Neural crest cell (in vitro differentiated cells): ENCODE measurements around the gene STPG2. TPM values are rescaled to one million over a fixed set of nuclear protein-coding genes. Genes with fewer than 3 reads are reported as not detected.
A peak's percentile ranks its signal among the peaks of the same experiment; 100 is the strongest.

Experiments
- DNase-seq: peaks from one replicate; pipeline ENCODE4 v3.0.0; 2021; ENCODE audit warnings: low read depth, mixed read lengths, low spot score
- H3K27ac Mint-ChIP-seq: one replicate; pipeline ENCODE4 v1.8.0; 2021; ENCODE audit warnings: mild to moderate bottlenecking, mixed read lengths; ENCODE audit not compliant: unreplicated experiment
- H3K27me3 Mint-ChIP-seq: 2 replicates; pipeline ENCODE4 v1.8.0; 2021; ENCODE audit warnings: low read depth, mild to moderate bottlenecking, mixed read lengths
- H3K36me3 Mint-ChIP-seq: 2 replicates; pipeline ENCODE4 v1.8.0; 2021; ENCODE audit warnings: low read depth, mild to moderate bottlenecking, mixed read lengths
- H3K4me1 Mint-ChIP-seq: 2 replicates; pipeline ENCODE4 v1.8.0; 2021; ENCODE audit warnings: mixed read lengths
- H3K4me3 Mint-ChIP-seq: one replicate; pipeline ENCODE4 v1.8.0; 2021; ENCODE audit warnings: mild to moderate bottlenecking, mixed read lengths
- H3K9me3 Mint-ChIP-seq: 2 replicates; pipeline ENCODE4 v1.8.0; 2021; ENCODE audit warnings: mixed read lengths
- long read RNA-seq: library from polyadenylated mRNA; unstranded; transcript quantifications from one replicate; pipeline ENCODE4 v2.0.0, GENCODE V29; 2020
- total RNA-seq: library from RNA; stranded (reverse); gene quantifications from 2 replicates; pipeline ENCODE4 v1.2.1, GENCODE V29; 2021
- TF ChIP-seq, protein P1 (sequence below): fragments of 200-600 bp; sonication (generic); conservative IDR thresholded peaks from 2 replicates; pipeline ENCODE4 v1.5.0; 2021; ENCODE audit warnings: antibody characterized with exemption, mild to moderate bottlenecking

STPG2 gene
- 0.21 and 0.23 TPM in 2 replicates for total RNA-seq
- long read RNA-seq = 0 reads

GRCh38 chr4:98143001-98143899, at the start of gene STPG2:
TSS of gene STPG2 (minus strand) at chr4:98143476.
- peaks cover 4% of the 10 kb centered on the region for H3K36me3 Mint-ChIP-seq
- peaks cover 8% of the 10 kb centered on the region for H3K9me3 Mint-ChIP-seq
- H3K4me1 Mint-ChIP-seq = peaks cover 17% of the 10 kb centered on the region
- TF ChIP-seq, protein P1, sequence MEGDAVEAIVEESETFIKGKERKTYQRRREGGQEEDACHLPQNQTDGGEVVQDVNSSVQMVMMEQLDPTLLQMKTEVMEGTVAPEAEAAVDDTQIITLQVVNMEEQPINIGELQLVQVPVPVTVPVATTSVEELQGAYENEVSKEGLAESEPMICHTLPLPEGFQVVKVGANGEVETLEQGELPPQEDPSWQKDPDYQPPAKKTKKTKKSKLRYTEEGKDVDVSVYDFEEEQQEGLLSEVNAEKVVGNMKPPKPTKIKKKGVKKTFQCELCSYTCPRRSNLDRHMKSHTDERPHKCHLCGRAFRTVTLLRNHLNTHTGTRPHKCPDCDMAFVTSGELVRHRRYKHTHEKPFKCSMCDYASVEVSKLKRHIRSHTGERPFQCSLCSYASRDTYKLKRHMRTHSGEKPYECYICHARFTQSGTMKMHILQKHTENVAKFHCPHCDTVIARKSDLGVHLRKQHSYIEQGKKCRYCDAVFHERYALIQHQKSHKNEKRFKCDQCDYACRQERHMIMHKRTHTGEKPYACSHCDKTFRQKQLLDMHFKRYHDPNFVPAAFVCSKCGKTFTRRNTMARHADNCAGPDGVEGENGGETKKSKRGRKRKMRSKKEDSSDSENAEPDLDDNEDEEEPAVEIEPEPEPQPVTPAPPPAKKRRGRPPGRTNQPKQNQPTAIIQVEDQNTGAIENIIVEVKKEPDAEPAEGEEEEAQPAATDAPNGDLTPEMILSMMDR = peak; percentile 68
- H3K27ac Mint-ChIP-seq = peak within 1 kb of the TSS; percentile 96
- peak; percentile 85 for DNase-seq
- H3K4me3 Mint-ChIP-seq = peak within 1 kb of the TSS; percentile 95
- peaks cover 40% of the 10 kb centered on the region for H3K27me3 Mint-ChIP-seq

GRCh38 chr4:98185279-98185678, 42.0 kb upstream of the STPG2 start:
- no peak for DNase-seq
- Mint-ChIP-seq H3K27me3 (no peaks in the 10 kb centered on the region), H3K27ac (no peak overlapping the region), H3K4me3 (no peak overlapping the region), H3K4me1 (no peaks in the 10 kb centered on the region), H3K9me3 (peaks cover 5% of the 10 kb centered on the region), H3K36me3 (peaks cover 2% of the 10 kb centered on the region)
- TF ChIP-seq, protein P1 = no peak

- TF ChIP-seq, protein P1 = no peak
- no peak overlapping the region for H3K27ac Mint-ChIP-seq
- no peak overlapping the region for H3K4me3 Mint-ChIP-seq
- no peaks in the 10 kb centered on the region for H3K27me3 Mint-ChIP-seq
- H3K4me1 Mint-ChIP-seq = no peaks in the 10 kb centered on the region
- H3K36me3 Mint-ChIP-seq = no peaks in the 10 kb centered on the region
- H3K9me3 Mint-ChIP-seq = no peaks in the 10 kb centered on the region
- no peak for DNase-seq
Measured at GRCh38 chr4:98181809-98182208, 38.5 kb upstream of the STPG2 start.

GRCh38 chr4:98179951-98180350, 36.7 kb upstream of the STPG2 start:
- Mint-ChIP-seq H3K27ac (no peak overlapping the region), H3K27me3 (no peaks in the 10 kb centered on the region), H3K36me3 (no peaks in the 10 kb centered on the region), H3K4me3 (no peak overlapping the region), H3K4me1 (no peaks in the 10 kb centered on the region), H3K9me3 (no peaks in the 10 kb centered on the region)
- no peak for DNase-seq
- TF ChIP-seq, protein P1 = no peak

DNA sequence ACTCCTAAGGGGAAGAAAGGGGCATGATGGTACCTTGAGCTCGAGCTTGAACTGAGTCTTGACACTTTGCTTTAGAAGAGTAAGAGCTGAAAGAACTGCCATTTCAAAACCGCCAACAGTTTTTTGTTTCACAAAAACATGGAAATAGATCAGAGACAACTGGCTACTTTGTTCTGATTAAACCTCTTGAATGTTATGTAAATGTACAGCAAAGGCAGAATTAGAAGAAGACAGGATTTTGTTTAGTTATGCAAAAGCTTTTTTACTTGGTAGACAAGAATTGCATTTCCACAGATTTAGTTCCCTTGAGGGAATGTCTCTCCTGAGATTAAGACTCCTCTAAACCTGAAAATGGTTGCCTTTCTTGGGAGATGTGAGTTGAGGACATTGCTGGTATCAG, 33.3 kb upstream of the STPG2 start:
- peaks cover 2% of the 10 kb centered on the region for H3K9me3 Mint-ChIP-seq
- no peaks in the 10 kb centered on the region for H3K4me1 Mint-ChIP-seq
- no peak for DNase-seq
- no peaks in the 10 kb centered on the region for H3K36me3 Mint-ChIP-seq
- H3K27me3 Mint-ChIP-seq = no peaks in the 10 kb centered on the region
- TF ChIP-seq, protein P1 = no peak
- no peak overlapping the region for H3K27ac Mint-ChIP-seq
- H3K4me3 Mint-ChIP-seq = no peak overlapping the region
